ENCODE data around the gene ZNF821. TPM values are rescaled to one million over a fixed set of nuclear protein-coding genes. Genes with fewer than 3 reads are reported as not detected.

The ZNF821 gene
- polyA plus RNA-seq, 1 donor (not counting 4 experiments of a cell fraction or from before 2014, with no cell fraction given), result 2.9 TPM

- H3K9me1 ChIP-seq (ENCODE audit: control insufficient read depth, extremely low read depth, insufficient read depth, low read length), result no peaks in the 10 kb centered on the region
- no peak for FAIRE-seq
- no peak overlapping the region for H2AFZ ChIP-seq (ENCODE audit: control insufficient read depth, low read length)
- H3K36me3 ChIP-seq (ENCODE audit: control insufficient read depth in 2 of 2, extremely low read depth in 1 of 2, insufficient read depth in 2 of 2, low read length in 2 of 2), result peaks cover 0 to 3% of the 10 kb centered on the region in 2 experiments
- H3K4me3 ChIP-seq (ENCODE audit: control insufficient read depth in 2 of 3, extremely low read depth in 1 of 3, insufficient read depth in 2 of 3, low read depth in 1 of 3, low read length in 3 of 3), result no peak overlapping the region
- dilution Hi-C loops (cut with MboI; ENCODE audit: extremely low pct_ligation_motif_present, low sequenced_read_pairs), result no loop called here
- no peak overlapping the region for H3K9ac ChIP-seq (ENCODE audit: control insufficient read depth, extremely low read depth, insufficient read depth, low read length)
- H3K4me1 ChIP-seq (ENCODE audit: control insufficient read depth, extremely low read depth, insufficient read depth, low read length), result no peaks in the 10 kb centered on the region
- no peaks in the 10 kb centered on the region for H3K27me3 ChIP-seq (ENCODE audit: control insufficient read depth, extremely low read depth, insufficient read depth, low read length)
- TF ChIP-seq CTCF (optimal IDR thresholded peaks at IDR 0.05 in 1 of 3, IDR thresholded peaks at IDR 0.05 in 1 of 3, conservative IDR thresholded peaks at IDR 0.05 in 1 of 3; ENCODE audit: extremely low read depth in 1 of 3, insufficient read depth in 2 of 3, low read length in 3 of 3) (no peak), EZH2 (IDR thresholded peaks at IDR 0.05; ENCODE audit: low read length) (no peak)
- DNase-seq (ENCODE audit: low read depth, low spot score), result no peak
- peaks cover 33% of the 10 kb centered on the region for H4K20me1 ChIP-seq (ENCODE audit: control insufficient read depth, extremely low read depth, insufficient read depth, low read length)
- H3K4me2 ChIP-seq (ENCODE audit: control insufficient read depth, extremely low read depth, insufficient read depth, low read depth, low read length), result no peak overlapping the region
- no peak overlapping the region for H3K27ac ChIP-seq (ENCODE audit: control insufficient read depth, insufficient read depth, low read length)
- H3K79me2 ChIP-seq (ENCODE audit: control insufficient read depth, insufficient read depth, low read length), result peaks cover 99% of the 10 kb centered on the region
- no peaks in the 10 kb centered on the region for H3K9me3 ChIP-seq (ENCODE audit: control insufficient read depth, low read depth, low read length)
Observed at GRCh38 chr16:71902656-71903365, 18.8 kb upstream of the ZNF821 start.

GRCh38 chr16:71899171-71899570 lies 15.2 kb upstream of the ZNF821 start:
- DNase-seq (ENCODE audit: low read depth, low spot score), result no peak
- dilution Hi-C loops (cut with MboI; ENCODE audit: extremely low pct_ligation_motif_present, low sequenced_read_pairs), result no loop called here

More at GRCh38 chr16:71899171-71899570, 15.2 kb upstream of the ZNF821 start:
- peaks cover 27% of the 10 kb centered on the region for H4K20me1 ChIP-seq (ENCODE audit: control insufficient read depth, extremely low read depth, insufficient read depth, low read length)
- H3K4me2 ChIP-seq (ENCODE audit: control insufficient read depth, extremely low read depth, insufficient read depth, low read depth, low read length), result no peak overlapping the region
- H3K4me1 ChIP-seq (ENCODE audit: control insufficient read depth, extremely low read depth, insufficient read depth, low read length), result peaks cover 3% of the 10 kb centered on the region
- H3K79me2 ChIP-seq (ENCODE audit: control insufficient read depth, insufficient read depth, low read length), result peaks cover 88% of the 10 kb centered on the region
- no peaks in the 10 kb centered on the region for H3K9me1 ChIP-seq (ENCODE audit: control insufficient read depth, extremely low read depth, insufficient read depth, low read length)
- H3K27ac ChIP-seq (ENCODE audit: control insufficient read depth, insufficient read depth, low read length), result no peak overlapping the region
- H3K27me3 ChIP-seq (ENCODE audit: control insufficient read depth, extremely low read depth, insufficient read depth, low read length), result no peaks in the 10 kb centered on the region
- no peak for TF ChIP-seq CTCF (optimal IDR thresholded peaks at IDR 0.05 in 1 of 3, IDR thresholded peaks at IDR 0.05 in 1 of 3, conservative IDR thresholded peaks at IDR 0.05 in 1 of 3; ENCODE audit: extremely low read depth in 1 of 3, insufficient read depth in 2 of 3, low read length in 3 of 3)
- no peak for TF ChIP-seq EZH2 (IDR thresholded peaks at IDR 0.05; ENCODE audit: low read length)
- no peak for FAIRE-seq
- H3K4me3 ChIP-seq (ENCODE audit: control insufficient read depth in 2 of 3, extremely low read depth in 1 of 3, insufficient read depth in 2 of 3, low read depth in 1 of 3, low read length in 3 of 3), result no peak overlapping the region
- H3K36me3 ChIP-seq (ENCODE audit: control insufficient read depth in 2 of 2, extremely low read depth in 1 of 2, insufficient read depth in 2 of 2, low read length in 2 of 2), result peaks cover 0 to 3% of the 10 kb centered on the region in 2 experiments
- H2AFZ ChIP-seq (ENCODE audit: control insufficient read depth, low read length), result no peak overlapping the region
- no peak overlapping the region for H3K9ac ChIP-seq (ENCODE audit: control insufficient read depth, extremely low read depth, insufficient read depth, low read length)
- no peaks in the 10 kb centered on the region for H3K9me3 ChIP-seq (ENCODE audit: control insufficient read depth, low read depth, low read length)
